ENCODE measurements around the gene IL10RA.

- TF ChIP-seq, protein P1, sequence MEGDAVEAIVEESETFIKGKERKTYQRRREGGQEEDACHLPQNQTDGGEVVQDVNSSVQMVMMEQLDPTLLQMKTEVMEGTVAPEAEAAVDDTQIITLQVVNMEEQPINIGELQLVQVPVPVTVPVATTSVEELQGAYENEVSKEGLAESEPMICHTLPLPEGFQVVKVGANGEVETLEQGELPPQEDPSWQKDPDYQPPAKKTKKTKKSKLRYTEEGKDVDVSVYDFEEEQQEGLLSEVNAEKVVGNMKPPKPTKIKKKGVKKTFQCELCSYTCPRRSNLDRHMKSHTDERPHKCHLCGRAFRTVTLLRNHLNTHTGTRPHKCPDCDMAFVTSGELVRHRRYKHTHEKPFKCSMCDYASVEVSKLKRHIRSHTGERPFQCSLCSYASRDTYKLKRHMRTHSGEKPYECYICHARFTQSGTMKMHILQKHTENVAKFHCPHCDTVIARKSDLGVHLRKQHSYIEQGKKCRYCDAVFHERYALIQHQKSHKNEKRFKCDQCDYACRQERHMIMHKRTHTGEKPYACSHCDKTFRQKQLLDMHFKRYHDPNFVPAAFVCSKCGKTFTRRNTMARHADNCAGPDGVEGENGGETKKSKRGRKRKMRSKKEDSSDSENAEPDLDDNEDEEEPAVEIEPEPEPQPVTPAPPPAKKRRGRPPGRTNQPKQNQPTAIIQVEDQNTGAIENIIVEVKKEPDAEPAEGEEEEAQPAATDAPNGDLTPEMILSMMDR (IDR thresholded peaks at IDR 0.05; ENCODE audit: low read depth, low read length, missing input control): no peak
- TF ChIP-seq, protein P2, sequence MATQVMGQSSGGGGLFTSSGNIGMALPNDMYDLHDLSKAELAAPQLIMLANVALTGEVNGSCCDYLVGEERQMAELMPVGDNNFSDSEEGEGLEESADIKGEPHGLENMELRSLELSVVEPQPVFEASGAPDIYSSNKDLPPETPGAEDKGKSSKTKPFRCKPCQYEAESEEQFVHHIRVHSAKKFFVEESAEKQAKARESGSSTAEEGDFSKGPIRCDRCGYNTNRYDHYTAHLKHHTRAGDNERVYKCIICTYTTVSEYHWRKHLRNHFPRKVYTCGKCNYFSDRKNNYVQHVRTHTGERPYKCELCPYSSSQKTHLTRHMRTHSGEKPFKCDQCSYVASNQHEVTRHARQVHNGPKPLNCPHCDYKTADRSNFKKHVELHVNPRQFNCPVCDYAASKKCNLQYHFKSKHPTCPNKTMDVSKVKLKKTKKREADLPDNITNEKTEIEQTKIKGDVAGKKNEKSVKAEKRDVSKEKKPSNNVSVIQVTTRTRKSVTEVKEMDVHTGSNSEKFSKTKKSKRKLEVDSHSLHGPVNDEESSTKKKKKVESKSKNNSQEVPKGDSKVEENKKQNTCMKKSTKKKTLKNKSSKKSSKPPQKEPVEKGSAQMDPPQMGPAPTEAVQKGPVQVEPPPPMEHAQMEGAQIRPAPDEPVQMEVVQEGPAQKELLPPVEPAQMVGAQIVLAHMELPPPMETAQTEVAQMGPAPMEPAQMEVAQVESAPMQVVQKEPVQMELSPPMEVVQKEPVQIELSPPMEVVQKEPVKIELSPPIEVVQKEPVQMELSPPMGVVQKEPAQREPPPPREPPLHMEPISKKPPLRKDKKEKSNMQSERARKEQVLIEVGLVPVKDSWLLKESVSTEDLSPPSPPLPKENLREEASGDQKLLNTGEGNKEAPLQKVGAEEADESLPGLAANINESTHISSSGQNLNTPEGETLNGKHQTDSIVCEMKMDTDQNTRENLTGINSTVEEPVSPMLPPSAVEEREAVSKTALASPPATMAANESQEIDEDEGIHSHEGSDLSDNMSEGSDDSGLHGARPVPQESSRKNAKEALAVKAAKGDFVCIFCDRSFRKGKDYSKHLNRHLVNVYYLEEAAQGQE (IDR thresholded peaks at IDR 0.05): no peak
- TF ChIP-seq HNF4G (IDR thresholded peaks at IDR 0.05) (no peak), JUND (IDR thresholded peaks at IDR 0.05) (peak in 1 of 2 donors; percentile 22), RXRA (IDR thresholded peaks at IDR 0.05) (no peak), RAD21 (IDR thresholded peaks at IDR 0.05) (no peak), MAX (IDR thresholded peaks at IDR 0.05) (no peak), GABPA (IDR thresholded peaks at IDR 0.05 in 1 of 2, conservative IDR thresholded peaks at IDR 0.05 in 1 of 2) (no peak), EGR1 (IDR thresholded peaks at IDR 0.05; ENCODE audit: low read depth in 2 of 2) (no peak), SP1 (IDR thresholded peaks at IDR 0.05) (no peak)
Observed at GRCh38 chr11:117992620-117993019, 6.4 kb downstream of the IL10RA start.

All from liver (tissue), 3 donors.